Hepatocyte (in vitro differentiated cells): ENCODE measurements around the gene EMSY. TPM values are rescaled to one million over a fixed set of nuclear protein-coding genes. Genes with fewer than 3 reads are reported as not detected.

Experiments used
- DNase-seq: peaks from one replicate; pipeline ENCODE4 v3.0.0-alpha.2; 2016; ENCODE audit warnings: low spot score
- H2AFZ ChIP-seq: fragments of 200-600 bp; sonication (generic); 2 replicates; pipeline ENCODE4 v1.6.0; 2016; ENCODE audit warnings: antibody characterized with exemption, mild to moderate bottlenecking
- H3K27ac ChIP-seq: fragments of 200-600 bp; sonication (generic); 2 replicates; pipeline ENCODE4 v1.5.1; 2016; ENCODE audit warnings: mild to moderate bottlenecking
- H3K27me3 ChIP-seq: fragments of 200-600 bp; sonication (generic); 2 replicates; pipeline ENCODE4 v1.6.1; 2016
- H3K36me3 ChIP-seq: fragments of 200-600 bp; sonication (generic); replicated peaks from 2 replicates; pipeline ENCODE4 v1.5.1; 2016; ENCODE audit warnings: low read depth; ENCODE audit not compliant: insufficient read depth
- H3K4me1 ChIP-seq: fragments of 200-600 bp; sonication (generic); 2 replicates; pipeline ENCODE4 v1.5.1; 2016; ENCODE audit warnings: mild to moderate bottlenecking, moderate library complexity; ENCODE audit not compliant: insufficient read depth
- H3K4me2 ChIP-seq: fragments of 200-600 bp; sonication (generic); 2 replicates; pipeline ENCODE4 v1.6.0; 2016
- H3K4me3 ChIP-seq: fragments of 200-600 bp; sonication (generic); 2 replicates; pipeline ENCODE4 v1.5.1; 2016; ENCODE audit warnings: mild to moderate bottlenecking
- H3K79me2 ChIP-seq: fragments of 200-600 bp; sonication (generic); 2 replicates; pipeline ENCODE4 v1.6.0; 2017; ENCODE audit warnings: mild to moderate bottlenecking
- H3K9me2 ChIP-seq: fragments of 200-600 bp; sonication (generic); replicated peaks from 2 replicates; pipeline ENCODE4 v1.6.0; 2017; ENCODE audit warnings: mild to moderate bottlenecking; ENCODE audit not compliant: insufficient read depth
- H3K9me3 ChIP-seq: fragments of 200-600 bp; sonication (generic); 2 replicates; pipeline ENCODE4 v1.5.1; 2016; ENCODE audit warnings: low read depth, mild to moderate bottlenecking
- H4K20me1 ChIP-seq: fragments of 200-600 bp; sonication (generic); 2 replicates; pipeline ENCODE4 v1.6.0; 2016; ENCODE audit warnings: mild to moderate bottlenecking; ENCODE audit not compliant: insufficient read depth, poor library complexity, severe bottlenecking
- EZH2 ChIP-seq: fragments of 200-600 bp; sonication (generic); IDR thresholded peaks from 2 replicates; pipeline ENCODE4 v1.6.1; 2016; ENCODE audit warnings: antibody characterized with exemption, mild to moderate bottlenecking, borderline replicate concordance
- EZH2phosphoT487 ChIP-seq: fragments of 200-600 bp; sonication (generic); IDR thresholded peaks from one replicate; pipeline ENCODE4 v1.6.1; 2018; ENCODE audit warnings: antibody characterized with exemption, mild to moderate bottlenecking, low read depth, moderate library complexity; ENCODE audit not compliant: unreplicated experiment, severe bottlenecking
- WGBS: methylation state at CpG from one replicate; pipeline ENCODE4 v1.1.6; 2016; ENCODE audit warnings: low lambda C conversion rate; ENCODE audit errors: missing lambda C conversion rate; 5-methylcytosine and 5-hydroxymethylcytosine counted together
- polyA plus RNA-seq: library from polyadenylated mRNA; unstranded; fragments of >200 nt; fragmentation: Nextera tagmentation; extraction: Ambion mirVana; gene quantifications from 2 replicates; pipeline ENCODE4 v1.2.1, GENCODE V29; 2016
- total RNA-seq: library from RNA; depleted of rRNA; stranded (reverse); fragments of >200 nt; gene quantifications from 2 replicates; pipeline ENCODE4 v1.2.3, GENCODE V29; 2014
- TF ChIP-seq, protein P1 (sequence below): fragments of 200-600 bp; sonication (generic); IDR thresholded peaks from 2 replicates; pipeline ENCODE4 v1.5.1; 2016; ENCODE audit warnings: antibody characterized with exemption, mild to moderate bottlenecking; ENCODE audit not compliant: poor library complexity

The EMSY gene
- total and polyA plus RNA-seq, 2 experiments from 2014 or later = 8.2 to 19.4 TPM

DNA sequence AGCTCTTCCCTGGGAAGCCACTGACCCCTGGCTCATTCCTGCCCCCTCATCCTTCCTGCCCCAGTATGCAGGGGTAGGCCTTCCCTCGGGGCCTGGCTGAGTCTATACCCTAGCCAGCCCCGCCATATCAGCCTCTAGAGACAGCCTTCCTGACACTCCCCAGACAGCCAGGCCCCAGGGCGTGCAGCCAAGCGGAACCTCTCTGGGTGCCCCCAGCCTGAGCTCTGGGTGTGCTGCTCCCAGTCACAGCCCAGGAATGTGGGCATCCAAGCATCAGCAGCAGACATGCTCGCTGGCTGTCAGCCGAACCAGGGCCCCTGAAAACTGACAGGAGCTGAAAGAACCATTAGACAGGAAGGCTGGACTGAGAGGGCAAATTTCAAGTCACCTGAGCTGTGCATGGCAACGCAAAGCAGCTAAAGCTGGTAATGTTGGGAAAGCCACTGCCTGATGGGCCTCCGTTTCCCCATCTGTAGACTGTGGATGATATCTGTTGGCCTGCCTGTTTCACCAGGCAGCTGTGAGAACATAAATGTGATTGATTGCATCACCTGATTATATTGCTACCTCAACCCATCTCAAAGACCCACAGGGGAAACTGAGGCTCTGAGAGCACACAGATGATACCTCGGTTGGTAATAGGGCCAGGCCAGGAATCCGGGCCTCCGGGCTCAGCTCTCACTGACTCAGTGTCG lies 132.6 kb downstream of the EMSY start:
- H3K4me1 ChIP-seq = peaks cover 28% of the 10 kb centered on the region
- H2AFZ ChIP-seq = no peak overlapping the region
- H4K20me1 ChIP-seq = no peaks in the 10 kb centered on the region
- TF ChIP-seq EZH2 (no peak), EZH2phosphoT487 (no peak)
- TF ChIP-seq, protein P1, sequence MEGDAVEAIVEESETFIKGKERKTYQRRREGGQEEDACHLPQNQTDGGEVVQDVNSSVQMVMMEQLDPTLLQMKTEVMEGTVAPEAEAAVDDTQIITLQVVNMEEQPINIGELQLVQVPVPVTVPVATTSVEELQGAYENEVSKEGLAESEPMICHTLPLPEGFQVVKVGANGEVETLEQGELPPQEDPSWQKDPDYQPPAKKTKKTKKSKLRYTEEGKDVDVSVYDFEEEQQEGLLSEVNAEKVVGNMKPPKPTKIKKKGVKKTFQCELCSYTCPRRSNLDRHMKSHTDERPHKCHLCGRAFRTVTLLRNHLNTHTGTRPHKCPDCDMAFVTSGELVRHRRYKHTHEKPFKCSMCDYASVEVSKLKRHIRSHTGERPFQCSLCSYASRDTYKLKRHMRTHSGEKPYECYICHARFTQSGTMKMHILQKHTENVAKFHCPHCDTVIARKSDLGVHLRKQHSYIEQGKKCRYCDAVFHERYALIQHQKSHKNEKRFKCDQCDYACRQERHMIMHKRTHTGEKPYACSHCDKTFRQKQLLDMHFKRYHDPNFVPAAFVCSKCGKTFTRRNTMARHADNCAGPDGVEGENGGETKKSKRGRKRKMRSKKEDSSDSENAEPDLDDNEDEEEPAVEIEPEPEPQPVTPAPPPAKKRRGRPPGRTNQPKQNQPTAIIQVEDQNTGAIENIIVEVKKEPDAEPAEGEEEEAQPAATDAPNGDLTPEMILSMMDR = no peak
- peak; percentile 88 for DNase-seq
- no peaks in the 10 kb centered on the region for H3K27me3 ChIP-seq
- no peaks in the 10 kb centered on the region for H3K9me3 ChIP-seq
- WGBS = 71% methylated on average over 12 of the region's 12 CpGs
- H3K4me3 ChIP-seq = no peak overlapping the region
- no peaks in the 10 kb centered on the region for H3K9me2 ChIP-seq
- no peaks in the 10 kb centered on the region for H3K79me2 ChIP-seq
- no peaks in the 10 kb centered on the region for H3K36me3 ChIP-seq
- peak overlapping the region; percentile 93 for H3K27ac ChIP-seq
- H3K4me2 ChIP-seq = peak overlapping the region; percentile 51

DNA sequence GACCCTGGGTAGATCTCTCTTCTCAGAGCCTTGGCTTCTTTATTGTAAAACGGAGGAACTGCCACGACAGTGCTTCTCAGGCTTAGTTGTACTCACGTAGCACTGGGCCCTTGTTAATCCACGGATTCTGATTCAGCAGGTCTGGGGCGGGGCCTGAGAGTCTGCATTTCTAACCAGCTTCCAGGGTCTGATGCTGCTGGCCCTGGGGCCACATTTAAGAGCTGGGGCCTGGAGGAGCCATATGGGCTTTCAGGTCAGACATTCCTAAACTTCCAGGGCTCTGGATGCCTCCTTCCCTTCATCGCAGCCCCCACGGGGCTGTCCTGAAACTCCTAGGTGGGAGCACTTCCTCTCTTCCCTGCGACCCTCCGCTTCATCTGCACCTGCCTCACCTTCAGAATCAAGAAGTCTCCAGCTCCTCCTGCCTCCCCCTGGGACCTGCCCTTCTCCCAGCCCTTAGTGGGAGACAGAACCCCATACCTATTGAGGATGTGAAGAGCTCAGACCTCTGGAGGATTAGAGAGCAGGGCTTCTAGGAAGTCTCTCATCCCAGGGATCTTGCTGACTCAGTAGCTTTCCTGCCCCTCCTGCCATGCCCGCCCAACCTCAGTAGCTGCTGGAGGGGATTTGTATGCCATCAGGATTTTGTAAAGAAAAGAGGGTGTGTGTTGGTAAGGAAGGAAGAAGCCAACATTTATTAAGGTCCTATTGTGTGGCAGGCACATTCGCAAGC lies 133.3 kb downstream of the EMSY start:
- H3K36me3 ChIP-seq = no peaks in the 10 kb centered on the region
- no peaks in the 10 kb centered on the region for H3K27me3 ChIP-seq
- peak overlapping the region; percentile 93 for H3K27ac ChIP-seq
- TF ChIP-seq EZH2 (no peak), EZH2phosphoT487 (no peak)
- TF ChIP-seq, protein P1 = no peak
- DNase-seq = peak; percentile 40
- no peaks in the 10 kb centered on the region for H3K9me3 ChIP-seq
- H3K4me2 ChIP-seq = peak overlapping the region; percentile 51
- no peaks in the 10 kb centered on the region for H4K20me1 ChIP-seq
- H3K79me2 ChIP-seq = no peaks in the 10 kb centered on the region
- 80% methylated on average over 11 of the region's 11 CpGs for WGBS
- no peak overlapping the region for H2AFZ ChIP-seq
- H3K9me2 ChIP-seq = no peaks in the 10 kb centered on the region
- H3K4me1 ChIP-seq = peaks cover 28% of the 10 kb centered on the region
- no peak overlapping the region for H3K4me3 ChIP-seq

DNA sequence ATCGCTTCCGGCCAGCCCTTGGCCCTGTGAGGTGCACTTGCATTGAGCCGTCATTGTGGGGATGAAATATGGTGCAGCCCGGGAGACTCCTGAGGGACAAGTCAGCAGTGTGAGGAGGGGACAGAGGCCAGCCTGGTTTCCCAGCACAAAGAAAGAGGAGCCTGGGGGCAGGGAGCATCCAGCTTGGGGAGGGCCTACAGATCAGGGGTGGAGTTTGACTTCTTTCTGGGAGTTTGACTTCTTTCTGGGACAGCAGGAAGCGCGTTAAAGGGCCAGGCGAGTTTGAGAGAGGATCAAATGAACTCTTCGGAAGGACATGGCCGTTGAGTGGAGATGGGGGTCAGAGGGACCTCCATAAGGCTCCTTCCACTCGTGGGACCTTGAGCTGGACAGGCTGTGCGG lies 133.8 kb downstream of the EMSY start:
- Histone ChIP-seq H3K27me3 (no peaks in the 10 kb centered on the region), H4K20me1 (no peaks in the 10 kb centered on the region), H3K36me3 (no peaks in the 10 kb centered on the region), H3K4me1 (peaks cover 28% of the 10 kb centered on the region), H3K79me2 (no peaks in the 10 kb centered on the region), H3K4me2 (no peak overlapping the region), H3K4me3 (no peak overlapping the region), H3K9me2 (no peaks in the 10 kb centered on the region), H3K9me3 (no peaks in the 10 kb centered on the region), H2AFZ (no peak overlapping the region), H3K27ac (peak overlapping the region; percentile 93)
- TF ChIP-seq, protein P1 = no peak
- TF ChIP-seq EZH2phosphoT487 (no peak), EZH2 (no peak)
- peak; percentile 35 for DNase-seq
- 69% methylated on average over 11 of the region's 11 CpGs for WGBS
